Sciatic nerve (tissue), 2 donors: ENCODE measurements around the gene CSGALNACT2. TPM values are rescaled to one million over a fixed set of nuclear protein-coding genes. Genes with fewer than 3 reads are reported as not detected.
"Not testable (repeated sequence)": the region's sequence is repeated elsewhere in the genome, so short reads cannot be mapped to it uniquely, and the experiment has no call there.

Source experiments
- ATAC-seq: fragments of 200-7000 bp; cut with Tn5 transposase; one replicate; pipeline ENCODE4 v1.9.1; 2020; ENCODE audit warnings: mild to moderate bottlenecking, moderate library complexity
- DNase-seq: peaks from one replicate; pipeline ENCODE4 v3.0.0-alpha.2; 2020; ENCODE audit warnings: low spot score
- intact Hi-C: fragments of 100-400 bp; cut with DNase I; formaldehyde crosslinking; loops from one replicate; pipeline ENCODE4 v1.14.2; 2022
- total RNA-seq: library from RNA; stranded (reverse); fragmentation: NEBNext Ultra II Directional; extraction: Animal tissue kit (Norgen Biotek cat#: 25700); gene quantifications from one replicate; pipeline ENCODE4 v1.2.1, GENCODE V29; 2021
- donor health status: DM: no; HTN: no; CAD: no.
- donor health status: DM: no; HTN: no; CAD: no.

The CSGALNACT2 gene
- total RNA-seq, 1 donor from 2014 or later = 31.5 TPM

- no peak for DNase-seq
- ATAC-seq = no peak
- intact Hi-C loops = no loop called here
Measured at GRCh38 chr10:43166880-43167497, 28.7 kb downstream of the CSGALNACT2 start.

GRCh38 chr10:43167498-43167889 is 29.2 kb downstream of the CSGALNACT2 start:
- no peak for DNase-seq
- ATAC-seq = no peak
- intact Hi-C loops = no loop called here

GRCh38 chr10:43170491-43170890 is 32.2 kb downstream of the CSGALNACT2 start:
- DNase-seq (no peak), ATAC-seq (no peak)
- intact Hi-C loops = no loop called here

GRCh38 chr10:43172645-43173044 is 34.4 kb downstream of the CSGALNACT2 start:
- no peak for ATAC-seq
- no peak for DNase-seq
- intact Hi-C loops = no loop called here

- intact Hi-C loops = no loop called here
- DNase-seq = no peak
- ATAC-seq = no peak
Measured at GRCh38 chr10:43173120-43173519, 34.9 kb downstream of the CSGALNACT2 start.

GRCh38 chr10:43174969-43175368 is 36.7 kb downstream of the CSGALNACT2 start:
- ATAC-seq = no peak
- intact Hi-C loops = no loop called here
- no peak for DNase-seq

- intact Hi-C loops = no loop called here
- ATAC-seq = no peak
- no peak for DNase-seq
Measured at GRCh38 chr10:43176271-43176670, 38.0 kb downstream of the CSGALNACT2 start.

- intact Hi-C loops = no loop called here
- no peak for ATAC-seq
- DNase-seq = no peak
Measured at GRCh38 chr10:43177595-43177994, 39.4 kb downstream of the CSGALNACT2 start.

- DNase-seq (no peak), ATAC-seq (no peak)
- intact Hi-C loops = no loop called here
Measured at GRCh38 chr10:43181146-43181545, 42.9 kb downstream of the CSGALNACT2 start.

- ATAC-seq, intact Hi-C loops, DNase-seq: not testable (repeated sequence)
Measured at GRCh38 chr10:43183764-43184163, 45.5 kb downstream of the CSGALNACT2 start.

GRCh38 chr10:43186150-43186549 is 47.9 kb downstream of the CSGALNACT2 start:
- ATAC-seq = no peak
- intact Hi-C loops = no loop called here
- no peak for DNase-seq

GRCh38 chr10:43187213-43187612 is 49.0 kb downstream of the CSGALNACT2 start:
- no peak for DNase-seq
- no peak for ATAC-seq
- intact Hi-C loops = no loop called here

- intact Hi-C loops = no loop called here
- DNase-seq (no peak), ATAC-seq (no peak)
Measured at GRCh38 chr10:43188702-43189101, 50.5 kb downstream of the CSGALNACT2 start.

- intact Hi-C loops = no loop called here
- DNase-seq = no peak
- ATAC-seq = no peak
Measured at GRCh38 chr10:43190289-43190688, 52.0 kb downstream of the CSGALNACT2 start.

- intact Hi-C loops = no loop called here
- no peak for ATAC-seq
- no peak for DNase-seq
Measured at GRCh38 chr10:43190775-43191174, 52.5 kb downstream of the CSGALNACT2 start.

GRCh38 chr10:43192884-43193283 is 54.6 kb downstream of the CSGALNACT2 start:
- intact Hi-C loops = no loop called here
- ATAC-seq (no peak), DNase-seq (no peak)

GRCh38 chr10:43193496-43194080 is 55.3 kb downstream of the CSGALNACT2 start:
- DNase-seq (no peak), ATAC-seq (no peak)
- intact Hi-C loops = no loop called here

GRCh38 chr10:43194266-43194665 is 56.0 kb downstream of the CSGALNACT2 start:
- intact Hi-C loops = no loop called here

GRCh38 chr10:43194859-43195258 is 56.6 kb downstream of the CSGALNACT2 start:
- no peak for DNase-seq
- ATAC-seq = no peak
- intact Hi-C loops = no loop called here

More at GRCh38 chr10:43194266-43194665, 56.0 kb downstream of the CSGALNACT2 start:
- DNase-seq (no peak), ATAC-seq (no peak)

- ATAC-seq = no peak
- intact Hi-C loops = no loop called here
- no peak for DNase-seq
Measured at GRCh38 chr10:43195557-43195956, 57.3 kb downstream of the CSGALNACT2 start.
